ENCODE data around the gene OGFOD1.

DNA sequence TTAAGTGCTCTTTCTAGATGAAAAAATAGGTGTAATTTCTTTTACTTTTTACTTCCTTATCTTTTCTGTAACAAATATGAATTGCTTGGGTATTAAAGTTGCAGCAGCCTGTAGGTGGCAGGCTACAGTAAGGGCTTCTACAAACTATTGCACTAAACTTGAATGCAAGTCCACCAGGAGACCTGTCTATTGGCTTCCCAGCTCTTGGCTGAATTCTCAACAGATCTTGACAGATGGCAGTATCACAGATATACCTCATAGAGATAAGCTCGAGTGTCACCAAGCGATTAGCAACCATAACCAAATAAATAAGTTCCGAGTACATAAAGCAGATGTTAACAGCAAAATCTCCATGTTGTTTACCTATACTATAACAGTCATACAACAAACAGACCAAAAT, 62.6 kb downstream of the OGFOD1 start:
- TF ChIP-seq TCF4 (CRISPR knock-in tag; IDR thresholded peaks at IDR 0.05; ENCODE audit: borderline replicate concordance) (no peak), ARNTL (CRISPR knock-in tag; IDR thresholded peaks at IDR 0.05; ENCODE audit: borderline replicate concordance, low read depth) (no peak)
- TF ChIP-seq, protein P1, sequence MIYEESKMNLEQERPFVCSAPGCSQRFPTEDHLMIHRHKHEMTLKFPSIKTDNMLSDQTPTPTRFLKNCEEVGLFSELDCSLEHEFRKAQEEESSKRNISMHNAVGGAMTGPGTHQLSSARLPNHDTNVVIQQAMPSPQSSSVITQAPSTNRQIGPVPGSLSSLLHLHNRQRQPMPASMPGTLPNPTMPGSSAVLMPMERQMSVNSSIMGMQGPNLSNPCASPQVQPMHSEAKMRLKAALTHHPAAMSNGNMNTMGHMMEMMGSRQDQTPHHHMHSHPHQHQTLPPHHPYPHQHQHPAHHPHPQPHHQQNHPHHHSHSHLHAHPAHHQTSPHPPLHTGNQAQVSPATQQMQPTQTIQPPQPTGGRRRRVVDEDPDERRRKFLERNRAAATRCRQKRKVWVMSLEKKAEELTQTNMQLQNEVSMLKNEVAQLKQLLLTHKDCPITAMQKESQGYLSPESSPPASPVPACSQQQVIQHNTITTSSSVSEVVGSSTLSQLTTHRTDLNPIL (CRISPR knock-in tag; IDR thresholded peaks at IDR 0.05; ENCODE audit: low read depth) = no peak
